ENCODE data around the gene NTSR1. TPM values are rescaled to one million over a fixed set of nuclear protein-coding genes. Genes with fewer than 3 reads are reported as not detected.

The NTSR1 gene
- total and polyA plus RNA-seq, 2 of the 13 experiments (the other 11 are each of a cell fraction or from before 2014, with no cell fraction given), result 0.09 to 0.12 TPM

DNA sequence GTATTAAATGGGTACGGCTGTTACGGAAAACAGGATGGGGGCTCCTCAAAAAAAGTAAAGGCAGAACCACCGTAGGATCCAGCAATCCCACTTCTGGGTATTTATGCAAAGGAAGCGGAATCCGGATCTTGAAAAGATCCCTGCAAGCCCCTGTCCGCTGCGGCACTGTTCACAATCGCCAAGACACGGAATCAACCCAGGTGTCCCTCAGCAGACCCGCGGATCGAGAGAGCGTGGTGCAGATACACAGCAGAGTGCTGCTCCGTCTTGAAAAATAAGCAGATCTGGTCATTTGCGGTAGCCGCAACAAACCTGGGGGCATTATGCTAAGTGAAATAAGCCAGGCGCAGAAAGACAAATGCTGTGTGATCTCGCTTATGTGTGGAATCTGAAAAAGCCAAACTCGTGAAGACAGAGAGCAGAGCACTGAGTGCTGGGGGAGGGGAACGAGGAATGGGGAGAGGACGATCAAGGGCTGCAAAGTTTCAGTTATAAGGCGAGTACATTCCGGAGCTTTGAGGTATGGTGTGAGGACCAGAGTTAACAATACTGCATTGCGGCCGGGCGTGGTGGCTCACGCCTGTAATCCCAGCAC is 41.3 kb downstream of the NTSR1 start:
- 54% methylated on average over 27 of the region's 27 CpGs for WGBS (ENCODE audit: low lambda C conversion rate)
- POLR2A ChIA-PET, result no interaction called here
- DNase-seq (ENCODE audit: low spot score), result no peak
- in situ Hi-C loops (cut with HindIII; ENCODE audit: extremely low pct_ligation_motif_present, low pct_unique_long_range_greater_than_20kb) (no loop called here), intact Hi-C loops (cut with micrococcal nuclease; ENCODE audit: unreplicated experiment) (no loop called here)
- Histone ChIP-seq H3K4me1 (ENCODE audit: insufficient read depth, low read length) (peaks cover 17% of the 10 kb centered on the region), H3K36me3 (replicated peaks in 1 of 2; ENCODE audit: control insufficient read depth in 1 of 2, insufficient read depth in 2 of 2, low read length in 2 of 2) (no peaks in the 10 kb centered on the region), H3K4me3 (replicated peaks in 1 of 3; ENCODE audit: insufficient read depth in 1 of 3, low read depth in 2 of 3, low read length in 3 of 3) (no peak overlapping the region), H3K27ac (ENCODE audit: extremely low read length, insufficient read depth, low read length) (no peak overlapping the region), H4K20me1 (ENCODE audit: insufficient read depth, low read length) (no peaks in the 10 kb centered on the region), H3K27me3 (ENCODE audit: control insufficient read depth in 1 of 2, insufficient read depth in 2 of 2, low read length in 2 of 2) (peaks cover 9 to 76% of the 10 kb centered on the region in 2 experiments), H2AFZ (ENCODE audit: low read length) (no peak overlapping the region), H3K9me3 (ENCODE audit: low read length) (no peaks in the 10 kb centered on the region), H3K9ac (ENCODE audit: insufficient read depth, low read depth, low read length) (no peak overlapping the region), H3K4me2 (ENCODE audit: low read depth, low read length) (no peak overlapping the region), H3K79me2 (ENCODE audit: insufficient read depth, low read length) (no peaks in the 10 kb centered on the region)
- no peak for ATAC-seq
- CTCF ChIA-PET (ENCODE audit: low intra/inter-chr PET ratio, low total read pairs), result no interaction called here
- no peak for FAIRE-seq
- no TSS peak for BruUV-seq (replicated peaks)
- TF ChIP-seq NFE2 (CRISPR knock-in tag; IDR thresholded peaks at IDR 0.05) (no peak), ZNF260 (CRISPR knock-in tag; IDR thresholded peaks at IDR 0.05; ENCODE audit: borderline replicate concordance, low read depth) (no peak), ZMYM3 (CRISPR knock-in tag; IDR thresholded peaks at IDR 0.05) (no peak)

DNA sequence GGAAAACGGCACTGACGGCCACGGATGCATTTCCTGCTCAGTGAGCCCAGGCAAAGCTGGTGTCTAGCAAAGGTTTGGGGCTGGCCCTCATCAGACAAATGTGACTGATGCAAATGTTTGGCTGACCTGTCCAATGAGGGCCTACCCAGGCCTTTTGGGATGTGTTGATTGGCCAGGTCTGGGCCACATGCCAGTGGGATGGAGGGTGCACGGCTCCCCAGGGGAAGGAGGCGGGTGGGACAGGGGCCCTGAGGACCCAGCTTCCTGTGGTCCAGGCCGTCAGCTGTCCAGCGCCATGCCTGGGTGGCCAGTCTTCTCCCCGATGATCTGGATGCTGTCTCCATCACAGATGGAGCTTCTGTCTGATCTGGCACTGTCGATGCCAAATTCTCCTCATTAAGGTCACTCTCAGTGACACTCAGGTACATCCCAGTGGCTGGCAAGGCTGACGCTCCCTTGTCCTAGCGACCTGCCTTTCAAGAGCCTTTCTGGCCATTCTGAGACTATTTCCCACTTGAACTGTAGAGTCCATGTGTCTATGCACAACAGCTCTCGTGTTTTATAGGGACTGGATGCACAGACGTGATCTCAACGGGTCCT is 43.0 kb downstream of the NTSR1 start:
- peaks cover 17% of the 10 kb centered on the region for H3K4me1 ChIP-seq (ENCODE audit: insufficient read depth, low read length)
- POLR2A ChIA-PET, result interaction anchor here (1.8 kb wide), 1 partner anchor 43 kb away, joined by 4 read pairs; no protein-coding TSS in a partner anchor
- intact Hi-C loops (cut with micrococcal nuclease; ENCODE audit: unreplicated experiment) (no loop called here), in situ Hi-C loops (cut with HindIII; ENCODE audit: extremely low pct_ligation_motif_present, low pct_unique_long_range_greater_than_20kb) (no loop called here)
- no peak overlapping the region for H2AFZ ChIP-seq (ENCODE audit: low read length)
- DNase-seq (ENCODE audit: low spot score) (no peak), FAIRE-seq (no peak), ATAC-seq (no peak)
- H3K4me3 ChIP-seq (replicated peaks in 1 of 3; ENCODE audit: insufficient read depth in 1 of 3, low read depth in 2 of 3, low read length in 3 of 3), result no peak overlapping the region; a peak in 1 of 6 replicates
- no peak overlapping the region for H3K4me2 ChIP-seq (ENCODE audit: low read depth, low read length)
- H3K36me3 ChIP-seq (replicated peaks in 1 of 2; ENCODE audit: control insufficient read depth in 1 of 2, insufficient read depth in 2 of 2, low read length in 2 of 2), result no peaks in the 10 kb centered on the region
- BruUV-seq (replicated peaks), result no TSS peak
- no peaks in the 10 kb centered on the region for H3K79me2 ChIP-seq (ENCODE audit: insufficient read depth, low read length)
- H3K9ac ChIP-seq (ENCODE audit: insufficient read depth, low read depth, low read length), result no peak overlapping the region
- H3K27ac ChIP-seq (ENCODE audit: extremely low read length, insufficient read depth, low read length), result no peak overlapping the region
- no peaks in the 10 kb centered on the region for H3K9me3 ChIP-seq (ENCODE audit: low read length)
- 42% methylated on average over 14 of the region's 14 CpGs for WGBS (ENCODE audit: low lambda C conversion rate)
- CTCF ChIA-PET (ENCODE audit: low intra/inter-chr PET ratio, low total read pairs), result no interaction called here
- H4K20me1 ChIP-seq (ENCODE audit: insufficient read depth, low read length), result no peaks in the 10 kb centered on the region
- H3K27me3 ChIP-seq (ENCODE audit: control insufficient read depth in 1 of 2, insufficient read depth in 2 of 2, low read length in 2 of 2), result peaks cover 8 to 60% of the 10 kb centered on the region in 2 experiments
- TF ChIP-seq GATAD1 (CRISPR knock-in tag; IDR thresholded peaks at IDR 0.05), result no peak
- TF ChIP-seq, protein P1, sequence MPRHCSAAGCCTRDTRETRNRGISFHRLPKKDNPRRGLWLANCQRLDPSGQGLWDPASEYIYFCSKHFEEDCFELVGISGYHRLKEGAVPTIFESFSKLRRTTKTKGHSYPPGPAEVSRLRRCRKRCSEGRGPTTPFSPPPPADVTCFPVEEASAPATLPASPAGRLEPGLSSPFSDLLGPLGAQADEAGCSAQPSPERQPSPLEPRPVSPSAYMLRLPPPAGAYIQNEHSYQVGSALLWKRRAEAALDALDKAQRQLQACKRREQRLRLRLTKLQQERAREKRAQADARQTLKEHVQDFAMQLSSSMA (CRISPR knock-in tag; IDR thresholded peaks at IDR 0.05), result no peak
- TF ChIP-seq MAF1 (CRISPR knock-in tag; IDR thresholded peaks at IDR 0.05; ENCODE audit: borderline replicate concordance), result no peak
- TF ChIP-seq ZNF354B (CRISPR knock-in tag; IDR thresholded peaks at IDR 0.05), result no peak
- no peak for TF ChIP-seq SIN3B (IDR thresholded peaks at IDR 0.05; ENCODE audit: low read length)
- TF ChIP-seq ZNF460 (CRISPR knock-in tag; IDR thresholded peaks at IDR 0.05; ENCODE audit: borderline replicate concordance), result no peak
- TF ChIP-seq ZNF335 (CRISPR knock-in tag; IDR thresholded peaks at IDR 0.05), result 0 out of 2 replicates have a peak, but pooled peaks have one; percentile 47
- TF ChIP-seq, protein P2, sequence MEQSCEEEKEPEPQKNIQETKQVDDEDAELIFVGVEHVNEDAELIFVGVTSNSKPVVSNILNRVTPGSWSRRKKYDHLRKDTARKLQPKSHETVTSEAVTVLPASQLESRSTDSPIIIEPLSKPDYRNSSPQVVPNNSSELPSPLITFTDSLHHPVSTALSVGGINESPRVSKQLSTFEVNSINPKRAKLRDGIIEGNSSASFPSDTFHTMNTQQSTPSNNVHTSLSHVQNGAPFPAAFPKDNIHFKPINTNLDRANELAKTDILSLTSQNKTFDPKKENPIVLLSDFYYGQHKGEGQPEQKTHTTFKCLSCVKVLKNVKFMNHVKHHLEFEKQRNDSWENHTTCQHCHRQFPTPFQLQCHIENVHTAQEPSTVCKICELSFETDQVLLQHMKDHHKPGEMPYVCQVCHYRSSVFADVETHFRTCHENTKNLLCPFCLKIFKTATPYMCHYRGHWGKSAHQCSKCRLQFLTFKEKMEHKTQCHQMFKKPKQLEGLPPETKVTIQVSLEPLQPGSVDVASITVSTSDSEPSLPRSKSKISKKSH (CRISPR knock-in tag; IDR thresholded peaks at IDR 0.05; ENCODE audit: borderline replicate concordance), result peak; percentile 26; the same call in 1 of the 2 replicates
- TF ChIP-seq, protein P3, sequence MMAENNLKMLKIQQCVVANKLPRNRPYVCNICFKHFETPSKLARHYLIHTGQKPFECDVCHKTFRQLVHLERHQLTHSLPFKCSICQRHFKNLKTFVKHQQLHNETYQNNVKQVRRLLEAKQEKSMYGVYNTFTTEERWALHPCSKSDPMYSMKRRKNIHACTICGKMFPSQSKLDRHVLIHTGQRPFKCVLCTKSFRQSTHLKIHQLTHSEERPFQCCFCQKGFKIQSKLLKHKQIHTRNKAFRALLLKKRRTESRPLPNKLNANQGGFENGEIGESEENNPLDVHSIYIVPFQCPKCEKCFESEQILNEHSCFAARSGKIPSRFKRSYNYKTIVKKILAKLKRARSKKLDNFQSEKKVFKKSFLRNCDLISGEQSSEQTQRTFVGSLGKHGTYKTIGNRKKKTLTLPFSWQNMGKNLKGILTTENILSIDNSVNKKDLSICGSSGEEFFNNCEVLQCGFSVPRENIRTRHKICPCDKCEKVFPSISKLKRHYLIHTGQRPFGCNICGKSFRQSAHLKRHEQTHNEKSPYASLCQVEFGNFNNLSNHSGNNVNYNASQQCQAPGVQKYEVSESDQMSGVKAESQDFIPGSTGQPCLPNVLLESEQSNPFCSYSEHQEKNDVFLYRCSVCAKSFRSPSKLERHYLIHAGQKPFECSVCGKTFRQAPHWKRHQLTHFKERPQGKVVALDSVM (CRISPR knock-in tag; IDR thresholded peaks at IDR 0.05), result no peak
- no peak for TF ChIP-seq ZNF496 (CRISPR knock-in tag; IDR thresholded peaks at IDR 0.05; ENCODE audit: insufficient replicate concordance)
- TF ChIP-seq NR2F1 (CRISPR knock-in tag; IDR thresholded peaks at IDR 0.05), result no peak
